GM12875 (cell line): Measurements from ENCODE around the gene SMNDC1.

Experiments
- H3K4me3 ChIP-seq: one replicate; pipeline ENCODE4 v1.5.1; 2011; ENCODE audit warnings: low read depth, low read length, control low read depth
- TF ChIP-seq, protein P1 (sequence below): IDR thresholded peaks from 2 replicates; pipeline ENCODE4 v1.5.1; 2011; ENCODE audit warnings: low read depth, mild to moderate bottlenecking, control low read depth, inconsistent platforms, low read length, moderate library complexity, borderline replicate concordance; ENCODE audit not compliant: insufficient read depth

The SMNDC1 gene

DNA sequence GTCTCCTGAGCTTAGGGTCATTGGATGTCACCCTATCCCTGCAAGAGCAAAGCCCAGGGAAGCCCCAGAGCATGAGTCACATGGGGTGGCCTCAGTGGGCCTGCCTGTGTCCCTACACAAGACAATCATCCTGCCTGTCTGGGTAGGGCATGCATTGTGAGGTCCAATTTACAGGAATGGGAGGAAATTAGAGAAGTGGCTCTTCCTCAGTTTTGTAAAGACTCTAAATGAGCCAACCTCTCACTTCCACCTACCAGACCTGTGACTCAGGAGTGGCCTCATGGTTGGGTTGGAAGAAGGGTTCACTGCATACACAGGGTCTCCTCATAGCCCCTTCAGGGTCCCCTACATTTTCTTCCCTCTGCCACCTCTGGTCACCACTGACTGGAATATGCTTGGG is 43.6 kb upstream of the SMNDC1 start:
- no peak overlapping the region for H3K4me3 ChIP-seq
- TF ChIP-seq, protein P1, sequence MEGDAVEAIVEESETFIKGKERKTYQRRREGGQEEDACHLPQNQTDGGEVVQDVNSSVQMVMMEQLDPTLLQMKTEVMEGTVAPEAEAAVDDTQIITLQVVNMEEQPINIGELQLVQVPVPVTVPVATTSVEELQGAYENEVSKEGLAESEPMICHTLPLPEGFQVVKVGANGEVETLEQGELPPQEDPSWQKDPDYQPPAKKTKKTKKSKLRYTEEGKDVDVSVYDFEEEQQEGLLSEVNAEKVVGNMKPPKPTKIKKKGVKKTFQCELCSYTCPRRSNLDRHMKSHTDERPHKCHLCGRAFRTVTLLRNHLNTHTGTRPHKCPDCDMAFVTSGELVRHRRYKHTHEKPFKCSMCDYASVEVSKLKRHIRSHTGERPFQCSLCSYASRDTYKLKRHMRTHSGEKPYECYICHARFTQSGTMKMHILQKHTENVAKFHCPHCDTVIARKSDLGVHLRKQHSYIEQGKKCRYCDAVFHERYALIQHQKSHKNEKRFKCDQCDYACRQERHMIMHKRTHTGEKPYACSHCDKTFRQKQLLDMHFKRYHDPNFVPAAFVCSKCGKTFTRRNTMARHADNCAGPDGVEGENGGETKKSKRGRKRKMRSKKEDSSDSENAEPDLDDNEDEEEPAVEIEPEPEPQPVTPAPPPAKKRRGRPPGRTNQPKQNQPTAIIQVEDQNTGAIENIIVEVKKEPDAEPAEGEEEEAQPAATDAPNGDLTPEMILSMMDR: no peak

DNA sequence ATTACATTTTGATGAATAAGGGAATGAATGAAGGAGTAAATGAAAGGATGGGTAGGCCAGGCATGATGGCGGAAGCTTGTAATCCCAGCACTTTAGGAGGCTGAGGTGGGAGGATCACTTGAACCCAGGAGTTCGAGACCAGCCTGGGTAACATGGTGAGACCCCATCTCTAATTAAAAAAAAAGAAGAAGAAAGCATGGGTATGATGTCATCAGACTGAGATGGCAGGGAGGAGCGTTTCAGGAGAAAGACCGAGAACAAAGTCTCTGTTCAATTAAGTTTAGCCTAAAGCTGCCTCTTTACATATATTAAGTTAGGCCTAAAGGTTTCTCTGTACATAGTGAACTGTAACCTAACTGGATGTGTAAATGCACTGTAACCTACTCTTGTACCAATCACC is 42.2 kb upstream of the SMNDC1 start:
- TF ChIP-seq, protein P1: no peak
- no peak overlapping the region for H3K4me3 ChIP-seq

DNA sequence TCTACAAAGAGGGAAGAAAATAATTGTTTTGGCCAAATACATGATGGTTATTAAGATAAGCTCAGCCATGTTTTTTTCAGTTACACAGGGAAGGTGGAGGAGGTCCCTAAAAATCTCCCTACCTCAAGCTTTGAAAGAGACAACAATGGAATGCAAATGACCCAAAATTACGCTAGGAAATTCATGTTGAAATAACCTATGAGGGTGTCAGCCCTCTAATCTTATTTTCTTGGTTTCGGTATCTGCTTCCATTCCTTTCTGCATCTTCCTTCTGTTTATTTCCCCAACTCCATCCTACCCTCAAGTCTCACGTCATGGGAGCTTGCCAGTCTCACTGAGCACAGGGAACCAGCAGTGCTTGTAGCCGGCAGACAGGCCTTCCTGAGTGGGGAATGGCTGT is 40.6 kb upstream of the SMNDC1 start:
- TF ChIP-seq, protein P1: no peak
- H3K4me3 ChIP-seq: no peak overlapping the region

DNA sequence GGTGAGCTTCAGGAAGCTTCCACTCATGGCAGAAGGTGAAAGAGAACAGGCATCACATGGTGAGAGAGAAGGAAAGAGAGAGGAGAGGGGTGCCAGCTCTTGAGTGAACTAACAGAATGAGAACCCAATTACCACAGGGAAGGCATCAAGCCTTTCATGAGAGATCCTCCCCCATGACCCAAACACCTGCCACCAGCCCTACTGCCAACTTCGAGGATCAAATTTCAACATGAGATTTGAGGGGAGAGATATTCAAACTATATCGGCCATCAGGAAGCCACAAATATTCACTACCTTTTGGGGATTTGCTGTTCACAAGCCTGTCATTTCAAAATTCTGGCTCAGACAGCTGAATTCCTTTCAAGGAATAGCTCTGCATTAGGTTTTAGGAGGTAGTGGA is 39.9 kb upstream of the SMNDC1 start:
- TF ChIP-seq, protein P1: no peak
- H3K4me3 ChIP-seq: no peak overlapping the region

DNA sequence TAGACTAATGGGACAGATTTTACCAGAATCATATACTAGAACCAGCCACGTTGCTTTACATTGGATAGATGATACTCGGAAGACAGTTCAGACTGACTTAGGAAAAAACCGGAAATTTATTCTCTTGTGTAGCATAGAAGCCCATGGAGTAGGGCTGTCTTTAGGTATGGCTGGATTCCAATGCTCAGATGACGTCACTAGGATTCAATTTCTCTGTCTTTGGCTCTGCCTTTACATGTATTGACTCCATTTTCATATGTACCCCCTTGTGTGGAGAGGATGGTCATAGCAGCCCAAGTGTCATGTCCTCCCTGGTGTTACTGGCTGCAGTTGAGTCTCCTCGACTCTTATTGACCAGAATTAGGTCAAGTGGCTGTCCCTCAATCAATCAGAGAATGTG is 39.2 kb upstream of the SMNDC1 start:
- TF ChIP-seq, protein P1: no peak

DNA sequence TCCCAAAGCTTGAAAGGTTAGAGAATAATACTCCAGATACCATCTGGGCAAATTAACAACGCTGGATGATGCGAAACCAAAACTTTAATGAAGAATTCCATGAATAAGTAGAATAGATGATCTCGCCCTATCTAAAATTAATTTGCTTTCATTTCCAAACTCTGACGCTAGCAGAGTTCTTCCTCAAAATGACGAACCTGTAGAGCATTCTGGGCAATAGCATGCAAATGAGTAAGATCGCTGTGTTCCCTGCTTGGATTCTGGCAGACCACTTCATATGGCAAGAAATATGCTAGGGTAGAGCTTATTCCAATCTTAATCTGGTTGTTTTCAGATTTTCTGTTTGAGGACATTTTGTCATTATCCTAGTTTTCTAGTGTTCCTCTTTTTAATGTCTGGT is 36.1 kb upstream of the SMNDC1 start:
- TF ChIP-seq, protein P1: no peak

More for the DNA sequence above, 39.2 kb upstream of the SMNDC1 start:
- no peak overlapping the region for H3K4me3 ChIP-seq

DNA sequence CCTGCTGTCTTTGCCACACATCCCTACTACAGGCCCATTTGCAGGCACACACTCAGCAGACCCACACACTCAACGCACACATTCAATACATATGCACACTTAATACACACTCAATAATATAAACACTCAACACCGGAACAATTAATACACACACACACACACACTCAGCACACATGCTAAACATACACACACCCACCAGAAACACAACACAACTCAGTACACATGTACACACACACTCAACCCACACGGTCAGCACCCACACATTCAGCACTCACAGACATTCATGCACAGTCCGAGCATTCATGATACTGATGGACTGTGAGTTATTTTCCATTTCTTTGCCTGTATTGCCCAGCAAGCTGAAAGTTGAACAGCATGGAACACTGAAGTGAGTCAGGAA is 35.4 kb upstream of the SMNDC1 start:
- H3K4me3 ChIP-seq: no peak overlapping the region
- TF ChIP-seq, protein P1: no peak

More for the DNA sequence above, 36.1 kb upstream of the SMNDC1 start:
- H3K4me3 ChIP-seq: no peak overlapping the region
